ENCODE results near the gene ERBB4. TPM values are rescaled to one million over a fixed set of nuclear protein-coding genes. Genes with fewer than 3 reads are reported as not detected.

ERBB4 gene
- total RNA-seq, 1 experiment from 2014 or later: 0.04 TPM

- Histone ChIP-seq H4K20me1 (ENCODE audit: control insufficient read depth, insufficient read depth, insufficient read length) (no peaks in the 10 kb centered on the region), H4K5ac (ENCODE audit: insufficient read length, low read depth, low read length) (no peak overlapping the region), H3K27ac (ENCODE audit: insufficient read length, low read depth, low read length) (no peak overlapping the region), H3K9ac (ENCODE audit: extremely low read depth, insufficient read length, low read length) (no peak overlapping the region), H3K56ac (ENCODE audit: insufficient read length, low read depth, low read length) (no peak overlapping the region), H4K8ac (replicated peaks; ENCODE audit: insufficient read length, low read depth, low read length) (no peak overlapping the region), H3K4me1 (ENCODE audit: insufficient read depth, low read length) (no peaks in the 10 kb centered on the region), H2BK15ac (ENCODE audit: low read depth, low read length) (no peak overlapping the region), H2BK20ac (ENCODE audit: low read depth, low read length, poor library complexity, severe bottlenecking) (no peak overlapping the region), H3K9me3 (ENCODE audit: control insufficient read depth, low read depth, low read length) (no peaks in the 10 kb centered on the region), H3K23me2 (ENCODE audit: insufficient read length, low read depth, low read length, poor library complexity, severe bottlenecking) (no peaks in the 10 kb centered on the region), H4K91ac (ENCODE audit: insufficient read length, low read depth, low read length) (no peak overlapping the region), H2AFZ (ENCODE audit: low read length) (no peak overlapping the region), H3T11ph (ENCODE audit: low read length) (no peak overlapping the region), H2BK5ac (ENCODE audit: insufficient read length, low read length) (no peak overlapping the region), H3K4me2 (ENCODE audit: insufficient read depth, insufficient read length, low read length) (no peak overlapping the region), H3K18ac (ENCODE audit: insufficient read length, low read depth, low read length) (no peak overlapping the region), H2BK120ac (ENCODE audit: low read depth, low read length, poor library complexity, severe bottlenecking) (no peak overlapping the region), H3K23ac (ENCODE audit: insufficient read length, low read depth, low read length) (no peak overlapping the region), H3K79me2 (ENCODE audit: insufficient read depth, low read length) (no peaks in the 10 kb centered on the region), H3K27me3 (ENCODE audit: insufficient read depth, low read length) (no peaks in the 10 kb centered on the region), H2AK5ac (ENCODE audit: insufficient read length, low read length) (no peak overlapping the region), H3K4ac (ENCODE audit: low read depth, low read length) (no peak overlapping the region), H3K79me1 (ENCODE audit: insufficient read depth, low read depth, low read length, poor library complexity, severe bottlenecking) (no peaks in the 10 kb centered on the region), H3K14ac (ENCODE audit: insufficient read depth, low read length) (no peak overlapping the region), H2BK12ac (ENCODE audit: insufficient read length, low read depth, low read length) (no peak overlapping the region)
- WGBS (ENCODE audit: extremely low coverage, insufficient read length, low lambda C conversion rate): no CpG with 5 or more reads among the region's 2 CpGs
- no peak overlapping the region for H3K4me3 Mint-ChIP-seq
- no peak for DNase-seq
- H3K36me3 Mint-ChIP-seq (ENCODE audit: insufficient read depth in 1 of 3, low read depth in 3 of 3): no peaks in the 10 kb centered on the region
- no peaks in the 10 kb centered on the region for H3K4me1 Mint-ChIP-seq
- H3K27ac Mint-ChIP-seq: no peak overlapping the region
- TF ChIP-seq, protein P1, sequence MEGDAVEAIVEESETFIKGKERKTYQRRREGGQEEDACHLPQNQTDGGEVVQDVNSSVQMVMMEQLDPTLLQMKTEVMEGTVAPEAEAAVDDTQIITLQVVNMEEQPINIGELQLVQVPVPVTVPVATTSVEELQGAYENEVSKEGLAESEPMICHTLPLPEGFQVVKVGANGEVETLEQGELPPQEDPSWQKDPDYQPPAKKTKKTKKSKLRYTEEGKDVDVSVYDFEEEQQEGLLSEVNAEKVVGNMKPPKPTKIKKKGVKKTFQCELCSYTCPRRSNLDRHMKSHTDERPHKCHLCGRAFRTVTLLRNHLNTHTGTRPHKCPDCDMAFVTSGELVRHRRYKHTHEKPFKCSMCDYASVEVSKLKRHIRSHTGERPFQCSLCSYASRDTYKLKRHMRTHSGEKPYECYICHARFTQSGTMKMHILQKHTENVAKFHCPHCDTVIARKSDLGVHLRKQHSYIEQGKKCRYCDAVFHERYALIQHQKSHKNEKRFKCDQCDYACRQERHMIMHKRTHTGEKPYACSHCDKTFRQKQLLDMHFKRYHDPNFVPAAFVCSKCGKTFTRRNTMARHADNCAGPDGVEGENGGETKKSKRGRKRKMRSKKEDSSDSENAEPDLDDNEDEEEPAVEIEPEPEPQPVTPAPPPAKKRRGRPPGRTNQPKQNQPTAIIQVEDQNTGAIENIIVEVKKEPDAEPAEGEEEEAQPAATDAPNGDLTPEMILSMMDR (conservative IDR thresholded peaks at IDR 0.05): no peak
- no peaks in the 10 kb centered on the region for H3K27me3 Mint-ChIP-seq (ENCODE audit: low read depth)
- H3K9me3 Mint-ChIP-seq: no peaks in the 10 kb centered on the region
Observed at GRCh38 chr2:212135739-212136138, 402.9 kb downstream of the ERBB4 start.

Measured in H9 (cell line).